GM12864 (cell line): ENCODE results near the gene MEF2C.

Experiments
- DNase-seq: peaks from one replicate; pipeline ENCODE4 v3.0.0-alpha.2; 2011; ENCODE audit warnings: low read depth
- H3K4me3 ChIP-seq: 2 replicates; pipeline ENCODE4 v1.5.1; 2011; ENCODE audit warnings: mild to moderate bottlenecking, low read depth, low read length, control low read depth
- CTCF ChIP-seq: IDR thresholded peaks from 2 replicates; pipeline ENCODE4 v1.5.1; 2011; ENCODE audit warnings: low read depth, mild to moderate bottlenecking, moderate library complexity, low read length, control low read depth, inconsistent platforms; ENCODE audit errors: missing control alignments

The MEF2C gene

GRCh38 chr5:88694023-88694679, 188.8 kb downstream of the MEF2C start:
- DNase-seq: no peak
- H3K4me3 ChIP-seq: no peak overlapping the region
- TF ChIP-seq CTCF: no peak

GRCh38 chr5:88693071-88693932, 189.7 kb downstream of the MEF2C start:
- DNase-seq: no peak
- no peak overlapping the region for H3K4me3 ChIP-seq
- TF ChIP-seq CTCF: peak; percentile 40

- DNase-seq: no peak
- TF ChIP-seq CTCF: no peak
- no peak overlapping the region for H3K4me3 ChIP-seq
These were observed 190.8 kb downstream of the MEF2C start for GRCh38 chr5:88691945-88692868.

GRCh38 chr5:88691230-88691582, 191.8 kb downstream of the MEF2C start:
- no peak overlapping the region for H3K4me3 ChIP-seq
- no peak for DNase-seq
- no peak for TF ChIP-seq CTCF

- no peak overlapping the region for H3K4me3 ChIP-seq
- TF ChIP-seq CTCF: peak; percentile 95
- no peak for DNase-seq
These were observed 192.4 kb downstream of the MEF2C start for GRCh38 chr5:88690409-88691229.
